HepG2 (cell line): ENCODE results near the gene FUBP3. TPM values are rescaled to one million over a fixed set of nuclear protein-coding genes. Genes with fewer than 3 reads are reported as not detected.
A peak's percentile ranks its signal among the peaks of the same experiment; 100 is the strongest.

Experiments
- CC2D1A ChIP-seq: sonication (generic); formaldehyde crosslinking; IDR thresholded peaks from 2 replicates; pipeline ENCODE4 v1.8.1; 2023; ENCODE audit warnings: mild to moderate bottlenecking, missing genetic modification reagents
- GATA4 ChIP-seq: sonication (generic); IDR thresholded peaks from 2 replicates; pipeline ENCODE4 v1.6.1; 2016; ENCODE audit warnings: antibody characterized with exemption, low read depth, borderline replicate concordance
- POGZ ChIP-seq: sonication (generic); formaldehyde crosslinking; IDR thresholded peaks from 2 replicates; pipeline ENCODE4 v1.4.0; 2020; ENCODE audit warnings: mild to moderate bottlenecking, missing genetic modification reagents
- SALL1 ChIP-seq: sonication (generic); formaldehyde crosslinking; IDR thresholded peaks from 2 replicates; pipeline ENCODE4 v1.8.0; 2022; ENCODE audit warnings: mild to moderate bottlenecking, missing genetic modification reagents
- SPEN ChIP-seq: sonication (generic); formaldehyde crosslinking; IDR thresholded peaks from 2 replicates; pipeline ENCODE4 v1.5.1; 2020; ENCODE audit warnings: low read depth, mild to moderate bottlenecking, missing genetic modification reagents
- SRF ChIP-seq: IDR thresholded peaks from 2 replicates; pipeline ENCODE4 v1.6.1; 2011; ENCODE audit warnings: mild to moderate bottlenecking, low read depth, low read length, moderate library complexity
- ZBTB21 ChIP-seq: sonication (generic); formaldehyde crosslinking; IDR thresholded peaks from 2 replicates; pipeline ENCODE4 v1.4.0; 2020; ENCODE audit warnings: missing genetic modification reagents
- ZFP62 ChIP-seq: sonication (generic); formaldehyde crosslinking; IDR thresholded peaks from 2 replicates; pipeline ENCODE4 v1.4.0; 2020; ENCODE audit warnings: missing genetic modification reagents
- ZNF331 ChIP-seq: sonication (generic); formaldehyde crosslinking; IDR thresholded peaks from 2 replicates; pipeline ENCODE4 v1.4.0; 2020; ENCODE audit warnings: missing genetic modification reagents
- ZNF513 ChIP-seq: sonication (generic); formaldehyde crosslinking; conservative IDR thresholded peaks from 2 replicates; pipeline ENCODE4 v1.5.0; 2020; ENCODE audit warnings: missing genetic modification reagents
- ZNF547 ChIP-seq: sonication (generic); formaldehyde crosslinking; IDR thresholded peaks from 2 replicates; pipeline ENCODE4 v1.5.1; 2020; ENCODE audit warnings: mild to moderate bottlenecking, missing genetic modification reagents
- ZNF550 ChIP-seq: sonication (generic); formaldehyde crosslinking; IDR thresholded peaks from 2 replicates; pipeline ENCODE4 v1.4.0; 2020; ENCODE audit warnings: mild to moderate bottlenecking, missing genetic modification reagents, borderline replicate concordance
- ZNF576 ChIP-seq: sonication (generic); formaldehyde crosslinking; IDR thresholded peaks from 2 replicates; pipeline ENCODE4 v1.4.0; 2020; ENCODE audit warnings: mild to moderate bottlenecking, missing genetic modification reagents
- polyA plus RNA-seq, 8 experiments: library from polyadenylated mRNA; depleted of rRNA in 3 of 8; stranded (reverse) in 7 of 8; unstranded in 1 of 8; fragments of >200 nt; fragmentation: Illumina TruSeq in 4 of 8; extraction: Trizol in 4 of 8; gene quantifications; 2 replicates each; pipeline versions ENCODE4 v1.2.1 to v1.2.3, GENCODE V29; 2011 to 2016; ENCODE audit warnings: low read depth in 4 of 8, missing spikeins in 1 of 8, mixed read lengths in 1 of 8; ENCODE audit not compliant: insufficient read depth in 1 of 8
- total RNA-seq, 5 experiments: library from RNA; depleted of rRNA; stranded (reverse); fragments of >200 nt; fragmentation: Illumina TruSeq; extraction: Trizol; gene quantifications; 2 replicates each; pipeline ENCODE4 v1.2.3, GENCODE V29; 2016; ENCODE audit warnings: low read depth in 1 of 5
- TF ChIP-seq, protein P1 (sequence below): sonication (generic); formaldehyde crosslinking; IDR thresholded peaks from 2 replicates; pipeline ENCODE4 v1.5.1; 2020; ENCODE audit warnings: missing genetic modification reagents, mild to moderate bottlenecking, borderline replicate concordance
- TF ChIP-seq, protein P2 (sequence below): sonication (generic); formaldehyde crosslinking; IDR thresholded peaks from 2 replicates; pipeline ENCODE4 v1.4.0; 2020; ENCODE audit warnings: missing genetic modification reagents, borderline replicate concordance
- TF ChIP-seq, protein P3 (sequence below): sonication (generic); formaldehyde crosslinking; IDR thresholded peaks from 2 replicates; pipeline ENCODE4 v1.5.0; 2020; ENCODE audit warnings: mild to moderate bottlenecking, missing genetic modification reagents

The FUBP3 gene
- total and polyA plus RNA-seq, 2 of the 13 experiments (the other 11 are each of a cell fraction or from before 2014, with no cell fraction given) = 28.7 to 40.0 TPM

GRCh38 chr9:130680836-130681768 is 101.7 kb downstream of the FUBP3 start (continued):
- TF ChIP-seq, protein P1, sequence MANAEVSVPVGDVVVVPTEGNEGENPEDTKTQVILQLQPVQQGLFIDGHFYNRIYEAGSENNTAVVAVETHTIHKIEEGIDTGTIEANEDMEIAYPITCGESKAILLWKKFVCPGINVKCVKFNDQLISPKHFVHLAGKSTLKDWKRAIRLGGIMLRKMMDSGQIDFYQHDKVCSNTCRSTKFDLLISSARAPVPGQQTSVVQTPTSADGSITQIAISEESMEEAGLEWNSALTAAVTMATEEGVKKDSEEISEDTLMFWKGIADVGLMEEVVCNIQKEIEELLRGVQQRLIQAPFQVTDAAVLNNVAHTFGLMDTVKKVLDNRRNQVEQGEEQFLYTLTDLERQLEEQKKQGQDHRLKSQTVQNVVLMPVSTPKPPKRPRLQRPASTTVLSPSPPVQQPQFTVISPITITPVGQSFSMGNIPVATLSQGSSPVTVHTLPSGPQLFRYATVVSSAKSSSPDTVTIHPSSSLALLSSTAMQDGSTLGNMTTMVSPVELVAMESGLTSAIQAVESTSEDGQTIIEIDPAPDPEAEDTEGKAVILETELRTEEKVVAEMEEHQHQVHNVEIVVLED (CRISPR knock-in tag) = peak; percentile 49; the same call in 1 of the 2 replicates
- TF ChIP-seq CC2D1A (no peak), GATA4 (no peak), SRF (no peak), ZNF550 (CRISPR knock-in tag) (no peak), ZBTB21 (CRISPR knock-in tag) (no peak), ZNF513 (CRISPR knock-in tag) (no peak), ZNF576 (CRISPR knock-in tag) (no peak; the same call in 1 of the 2 replicates), ZNF547 (peak; percentile 88), ZNF331 (peak; percentile 77), SPEN (peak; percentile 37; the same call in 1 of the 2 replicates), POGZ (0 out of 2 replicates have a peak, but pooled peaks have one; percentile 34), ZFP62 (CRISPR knock-in tag) (no peak), SALL1 (peak; percentile 79)
- TF ChIP-seq, protein P2, sequence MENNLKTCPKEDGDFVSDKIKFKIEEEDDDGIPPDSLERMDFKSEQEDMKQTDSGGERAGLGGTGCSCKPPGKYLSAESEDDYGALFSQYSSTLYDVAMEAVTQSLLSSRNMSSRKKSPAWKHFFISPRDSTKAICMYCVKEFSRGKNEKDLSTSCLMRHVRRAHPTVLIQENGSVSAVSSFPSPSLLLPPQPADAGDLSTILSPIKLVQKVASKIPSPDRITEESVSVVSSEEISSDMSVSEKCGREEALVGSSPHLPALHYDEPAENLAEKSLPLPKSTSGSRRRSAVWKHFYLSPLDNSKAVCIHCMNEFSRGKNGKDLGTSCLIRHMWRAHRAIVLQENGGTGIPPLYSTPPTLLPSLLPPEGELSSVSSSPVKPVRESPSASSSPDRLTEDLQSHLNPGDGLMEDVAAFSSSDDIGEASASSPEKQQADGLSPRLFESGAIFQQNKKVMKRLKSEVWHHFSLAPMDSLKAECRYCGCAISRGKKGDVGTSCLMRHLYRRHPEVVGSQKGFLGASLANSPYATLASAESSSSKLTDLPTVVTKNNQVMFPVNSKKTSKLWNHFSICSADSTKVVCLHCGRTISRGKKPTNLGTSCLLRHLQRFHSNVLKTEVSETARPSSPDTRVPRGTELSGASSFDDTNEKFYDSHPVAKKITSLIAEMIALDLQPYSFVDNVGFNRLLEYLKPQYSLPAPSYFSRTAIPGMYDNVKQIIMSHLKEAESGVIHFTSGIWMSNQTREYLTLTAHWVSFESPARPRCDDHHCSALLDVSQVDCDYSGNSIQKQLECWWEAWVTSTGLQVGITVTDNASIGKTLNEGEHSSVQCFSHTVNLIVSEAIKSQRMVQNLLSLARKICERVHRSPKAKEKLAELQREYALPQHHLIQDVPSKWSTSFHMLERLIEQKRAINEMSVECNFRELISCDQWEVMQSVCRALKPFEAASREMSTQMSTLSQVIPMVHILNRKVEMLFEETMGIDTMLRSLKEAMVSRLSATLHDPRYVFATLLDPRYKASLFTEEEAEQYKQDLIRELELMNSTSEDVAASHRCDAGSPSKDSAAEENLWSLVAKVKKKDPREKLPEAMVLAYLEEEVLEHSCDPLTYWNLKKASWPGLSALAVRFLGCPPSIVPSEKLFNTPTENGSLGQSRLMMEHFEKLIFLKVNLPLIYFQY (CRISPR knock-in tag) = 0 out of 2 replicates have a peak, but pooled peaks have one; percentile 43
- TF ChIP-seq, protein P3, sequence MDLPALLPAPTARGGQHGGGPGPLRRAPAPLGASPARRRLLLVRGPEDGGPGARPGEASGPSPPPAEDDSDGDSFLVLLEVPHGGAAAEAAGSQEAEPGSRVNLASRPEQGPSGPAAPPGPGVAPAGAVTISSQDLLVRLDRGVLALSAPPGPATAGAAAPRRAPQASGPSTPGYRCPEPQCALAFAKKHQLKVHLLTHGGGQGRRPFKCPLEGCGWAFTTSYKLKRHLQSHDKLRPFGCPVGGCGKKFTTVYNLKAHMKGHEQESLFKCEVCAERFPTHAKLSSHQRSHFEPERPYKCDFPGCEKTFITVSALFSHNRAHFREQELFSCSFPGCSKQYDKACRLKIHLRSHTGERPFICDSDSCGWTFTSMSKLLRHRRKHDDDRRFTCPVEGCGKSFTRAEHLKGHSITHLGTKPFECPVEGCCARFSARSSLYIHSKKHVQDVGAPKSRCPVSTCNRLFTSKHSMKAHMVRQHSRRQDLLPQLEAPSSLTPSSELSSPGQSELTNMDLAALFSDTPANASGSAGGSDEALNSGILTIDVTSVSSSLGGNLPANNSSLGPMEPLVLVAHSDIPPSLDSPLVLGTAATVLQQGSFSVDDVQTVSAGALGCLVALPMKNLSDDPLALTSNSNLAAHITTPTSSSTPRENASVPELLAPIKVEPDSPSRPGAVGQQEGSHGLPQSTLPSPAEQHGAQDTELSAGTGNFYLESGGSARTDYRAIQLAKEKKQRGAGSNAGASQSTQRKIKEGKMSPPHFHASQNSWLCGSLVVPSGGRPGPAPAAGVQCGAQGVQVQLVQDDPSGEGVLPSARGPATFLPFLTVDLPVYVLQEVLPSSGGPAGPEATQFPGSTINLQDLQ (CRISPR knock-in tag) = no peak
